HG03175 (cell line): ENCODE data around the gene RAMAC.
"Not testable (repeated sequence)": the region's sequence is repeated elsewhere in the genome, so short reads cannot be mapped to it uniquely, and the experiment has no call there.

Experiments
- ATAC-seq: cut with Tn5 transposase; IDR thresholded peaks from one replicate; pipeline ENCODE4 v1.9.1; 2021; ENCODE audit warnings: mild to moderate bottlenecking, moderate library complexity; ENCODE audit not compliant: unreplicated experiment

The RAMAC gene

DNA sequence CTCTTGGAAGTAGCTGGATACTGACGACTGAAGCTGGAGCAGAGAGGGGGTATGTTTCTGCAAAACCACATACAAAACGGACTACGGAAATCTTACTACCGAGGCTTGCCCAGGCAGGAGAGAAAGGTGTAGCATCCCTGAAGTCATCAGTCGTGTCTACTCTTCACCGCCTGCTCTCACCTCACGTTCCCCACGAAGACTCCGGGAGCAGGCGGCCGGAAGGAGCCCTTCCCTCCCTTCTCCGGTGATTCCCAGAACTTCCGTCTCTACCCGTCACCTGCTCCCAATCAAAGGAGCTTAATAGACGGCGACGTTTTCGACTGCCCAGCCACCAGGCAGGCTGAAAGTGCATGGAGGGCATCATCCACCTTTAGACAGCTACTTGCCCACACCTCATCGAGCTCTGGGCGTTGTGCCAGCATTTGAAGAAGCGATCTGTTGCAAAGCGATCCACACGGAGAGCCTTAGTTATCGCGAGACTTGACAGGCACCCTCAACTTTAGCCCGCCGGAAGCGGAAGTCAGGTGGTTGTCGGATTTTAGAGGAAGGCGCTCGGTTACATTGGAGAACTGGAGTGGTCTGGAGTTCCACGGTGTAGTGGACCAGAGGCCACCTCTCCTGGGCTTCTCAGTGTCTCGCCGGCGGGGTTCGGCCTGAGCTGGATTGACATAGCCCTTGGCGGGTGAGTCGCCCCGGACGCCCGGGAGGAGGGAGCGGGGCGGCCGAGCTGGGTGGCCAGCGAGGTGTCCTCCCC lies at the start of gene RAMAC:
Gene RAMAC, plus strand, starts transcription at position 523 of the 754 bp plus-strand sequence. CDS start 2,809 bp downstream, outside the sequence.
- peak; percentile 97 for ATAC-seq

DNA sequence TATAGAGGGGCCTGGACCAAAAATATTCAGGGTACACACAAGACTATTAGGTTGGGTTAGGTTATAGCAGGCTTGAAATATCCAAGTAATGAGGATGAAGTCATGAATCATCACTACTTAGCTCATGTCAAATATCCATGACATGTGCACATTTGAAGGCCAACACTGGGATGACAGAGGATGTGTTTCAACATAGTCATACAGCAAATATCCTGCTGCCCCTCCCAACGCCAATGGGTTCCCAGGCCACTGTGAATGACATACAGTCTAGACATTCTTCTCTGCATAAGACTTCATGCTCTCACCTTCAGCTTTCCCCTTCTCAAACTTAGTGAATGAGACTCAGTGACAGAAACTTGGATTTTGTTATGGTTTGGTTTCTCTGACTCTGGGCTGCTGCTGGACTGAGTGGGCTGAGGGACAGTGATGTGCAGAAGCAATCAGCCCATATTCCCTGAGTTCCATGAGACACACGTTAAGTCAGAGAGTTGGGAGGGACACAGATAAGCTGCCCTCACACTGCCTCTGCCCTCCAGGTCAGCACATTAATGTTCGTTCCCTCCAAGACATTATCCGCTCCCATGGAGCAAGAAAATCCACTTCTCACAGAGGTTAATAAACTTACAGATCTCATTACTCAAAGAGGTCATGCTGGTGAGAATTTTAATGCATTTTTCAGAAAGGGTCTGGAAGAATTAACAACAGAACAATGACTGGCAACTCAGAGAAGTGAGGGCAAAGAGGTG lies 48.9 kb upstream of the RAMAC start:
- no peak for ATAC-seq

DNA sequence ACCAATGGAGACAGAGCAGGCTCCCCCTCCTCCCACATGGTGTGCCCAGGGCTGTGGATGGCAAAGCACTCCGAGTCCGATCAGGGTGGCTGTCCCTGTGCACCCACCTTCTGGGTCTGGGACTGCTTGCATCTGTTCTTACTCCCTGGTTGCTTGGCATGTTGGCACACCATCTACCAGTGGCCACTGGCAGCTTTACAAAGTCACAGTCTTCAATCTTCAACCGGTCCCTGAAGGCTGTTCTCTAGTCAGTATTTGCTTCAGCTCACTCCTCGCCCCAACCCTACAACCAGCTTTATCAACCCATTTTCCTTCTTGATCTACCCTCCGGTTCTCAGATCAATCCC lies 48.3 kb upstream of the RAMAC start:
- ATAC-seq, result no peak

DNA sequence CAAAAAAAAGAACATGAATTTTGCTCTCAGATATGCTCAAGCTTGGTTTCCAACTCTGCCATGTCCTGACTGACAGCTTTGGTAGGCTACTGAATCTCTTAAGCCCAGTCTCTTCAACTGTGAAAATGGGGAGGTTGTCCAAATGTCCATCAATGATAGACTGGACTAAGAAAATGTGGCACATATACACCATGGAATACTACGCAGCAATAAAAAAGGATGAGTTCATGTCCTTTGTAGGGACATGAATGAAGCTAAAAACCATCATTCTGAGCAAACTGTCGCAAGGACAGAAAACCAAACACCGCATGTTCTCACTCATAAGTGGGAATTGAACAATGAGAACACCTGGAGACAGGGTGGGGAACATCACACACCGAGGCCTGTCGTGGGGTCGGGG lies 46.3 kb upstream of the RAMAC start:
- ATAC-seq, result not testable (repeated sequence)

DNA sequence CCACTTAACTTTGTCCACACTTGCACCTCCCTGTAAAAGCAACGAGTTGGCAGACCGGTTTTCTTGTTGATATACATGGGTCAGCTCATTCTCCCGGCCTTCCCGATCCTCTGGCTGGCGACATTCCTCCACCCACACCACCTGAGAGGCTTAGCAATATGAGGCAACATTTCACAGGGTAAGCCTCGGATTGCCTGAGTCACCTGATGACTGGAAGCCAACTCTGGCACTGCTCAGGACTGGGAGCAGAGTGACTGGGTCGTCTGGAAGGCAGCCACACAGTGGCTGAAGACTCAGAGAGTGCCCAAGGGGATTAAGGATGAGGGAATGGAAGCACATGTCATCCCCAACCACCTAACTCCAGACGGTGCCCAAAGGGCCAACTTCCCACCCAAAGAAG lies 43.3 kb upstream of the RAMAC start:
- no peak for ATAC-seq

DNA sequence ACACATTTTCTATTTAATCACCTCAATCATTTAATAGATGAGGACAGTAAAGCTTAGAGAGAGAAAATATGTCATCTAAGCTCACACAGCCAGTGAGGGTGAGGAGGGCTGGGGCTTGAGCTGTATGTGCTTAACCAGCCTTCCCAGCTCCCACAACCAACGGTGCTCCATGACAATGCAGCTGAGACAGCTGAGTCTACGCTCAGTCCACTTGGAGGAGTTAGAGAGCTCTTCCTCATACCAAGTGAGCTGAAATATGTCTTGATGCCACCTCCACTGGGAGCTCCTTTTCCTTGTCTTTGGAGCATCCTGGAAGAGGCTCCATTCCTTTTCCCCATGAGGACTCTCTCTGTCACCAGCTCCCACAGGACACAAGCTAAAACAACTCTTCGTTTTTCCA lies 42.8 kb upstream of the RAMAC start:
- ATAC-seq, result no peak

DNA sequence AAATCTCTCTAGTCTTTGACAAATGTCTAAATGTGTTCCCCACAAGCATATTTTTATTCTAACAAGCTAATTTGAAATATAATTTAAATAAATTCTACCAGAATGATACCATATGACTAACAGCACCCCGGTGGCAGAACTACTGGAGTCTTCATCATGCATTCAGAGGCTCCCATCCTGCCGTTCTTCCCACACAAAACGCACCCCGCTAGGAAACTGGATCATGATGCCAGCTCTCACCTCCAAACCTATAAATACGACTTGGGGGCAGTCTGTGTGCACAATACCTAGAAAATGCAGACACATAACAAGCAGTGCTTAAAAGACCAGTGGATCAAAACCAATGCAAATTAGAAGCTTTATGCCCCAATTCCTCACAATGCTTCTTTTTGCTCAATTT lies 42.0 kb upstream of the RAMAC start:
- ATAC-seq, result no peak

DNA sequence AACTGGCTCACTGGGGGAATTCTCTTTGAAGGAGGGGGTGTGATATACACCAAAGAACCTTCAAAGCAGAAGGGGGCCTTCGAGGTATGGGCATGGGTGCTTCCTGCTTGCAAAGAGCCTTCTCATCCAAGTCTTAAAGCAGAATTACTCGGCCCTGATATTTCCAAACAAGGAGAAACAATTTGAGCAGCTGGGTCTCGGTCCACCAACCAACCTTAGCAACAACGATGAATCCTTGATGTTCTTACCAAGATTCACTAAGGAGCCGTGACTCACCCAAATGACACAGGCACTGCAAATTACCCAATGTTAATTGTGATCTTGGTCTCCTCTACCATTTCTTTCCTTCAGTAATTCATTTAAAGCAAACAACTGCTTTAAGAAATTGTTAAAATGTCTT lies 41.2 kb upstream of the RAMAC start:
- ATAC-seq, result no peak

DNA sequence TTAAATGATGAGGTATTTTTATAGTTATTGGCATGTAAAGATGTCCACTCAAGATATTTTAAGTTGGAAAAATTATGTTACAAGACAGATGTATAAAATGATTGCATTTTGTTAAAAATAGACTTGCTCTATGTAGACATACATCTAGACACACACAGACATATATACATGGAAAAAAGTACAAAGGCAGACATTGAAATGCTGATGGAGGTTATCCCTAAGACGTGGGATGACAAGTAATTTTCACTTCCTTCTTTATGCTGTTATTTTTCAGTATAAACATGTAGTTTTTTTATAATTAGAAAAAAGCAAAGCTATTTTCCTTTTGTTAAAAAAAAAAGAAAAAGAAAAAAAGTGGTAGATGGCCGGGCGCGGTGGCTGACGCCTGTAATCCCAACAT lies 40.7 kb upstream of the RAMAC start:
- no peak for ATAC-seq

DNA sequence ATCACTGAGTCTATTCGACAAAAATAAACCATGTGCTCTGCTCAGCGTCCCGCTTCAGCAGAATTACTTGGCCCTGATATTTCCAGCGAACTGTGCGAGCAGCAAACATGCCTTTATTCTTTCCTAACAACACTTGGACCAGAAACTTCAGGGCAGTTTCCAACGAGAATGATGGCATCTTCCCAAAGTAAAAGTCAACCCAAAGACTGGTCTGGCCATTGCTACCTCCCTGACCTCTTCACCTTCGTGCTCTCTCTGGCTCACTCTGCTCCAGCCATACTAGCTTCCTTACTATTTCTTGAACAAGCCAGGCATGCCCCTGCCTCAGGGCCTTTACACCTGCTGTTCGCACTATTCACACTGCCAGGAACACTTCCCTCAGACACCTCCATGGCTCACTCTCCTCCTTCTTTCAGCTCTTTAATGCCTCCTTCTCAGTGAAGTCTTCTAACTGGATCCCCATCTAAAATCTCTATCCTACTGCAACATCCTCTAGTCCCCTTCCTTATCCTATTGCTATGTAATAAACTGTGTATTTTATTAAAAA lies 39.8 kb upstream of the RAMAC start:
- no peak for ATAC-seq

DNA sequence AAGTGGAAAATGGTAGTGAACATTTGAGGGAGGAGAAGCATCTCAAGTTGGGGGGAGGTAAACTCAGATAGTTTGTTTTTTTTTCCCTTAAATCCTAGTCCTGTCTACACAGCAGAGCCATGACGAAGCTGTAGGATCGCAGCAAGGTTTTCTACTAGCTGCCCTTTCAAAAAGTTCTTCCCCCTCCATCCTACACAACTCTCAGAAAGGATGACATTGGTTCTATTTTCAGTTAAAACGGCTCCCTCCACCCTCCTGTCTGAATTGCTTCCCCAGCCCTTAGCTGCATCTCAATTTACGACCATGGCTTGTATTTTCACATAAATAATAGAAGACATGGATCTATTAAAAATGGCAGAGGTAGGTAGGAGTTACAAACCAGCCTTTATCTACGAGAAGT lies 35.7 kb upstream of the RAMAC start:
- ATAC-seq, result no peak

DNA sequence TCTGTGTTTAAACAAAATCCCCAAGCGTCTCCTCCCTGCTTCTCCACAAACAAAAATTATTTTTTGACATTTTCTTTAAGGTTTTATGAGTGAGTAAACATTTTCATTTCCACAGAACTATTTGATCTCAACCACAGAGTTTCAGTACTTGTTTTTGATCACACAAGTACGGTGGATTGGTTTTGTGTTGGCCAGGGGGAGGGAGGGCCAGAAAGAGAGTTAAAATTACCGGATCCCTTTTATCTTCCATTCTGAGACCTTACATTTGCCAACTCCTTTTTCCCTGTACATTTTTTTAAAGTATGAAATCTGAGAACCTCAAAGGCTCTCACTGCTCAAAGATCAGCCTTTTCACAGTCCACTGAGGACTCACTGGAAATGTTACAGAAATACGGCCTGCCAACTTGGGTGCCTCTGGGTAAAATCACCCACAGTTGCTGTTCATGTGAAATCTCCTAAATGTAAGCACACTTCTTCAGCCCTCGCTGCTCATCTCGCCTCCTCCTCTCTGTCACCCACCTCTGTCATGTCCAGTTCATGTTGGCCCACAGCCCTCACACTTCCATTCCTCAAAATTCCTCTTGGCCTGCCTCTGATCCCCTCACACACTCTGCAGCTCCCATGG lies 35.2 kb upstream of the RAMAC start:
- ATAC-seq, result peak; percentile 58

DNA sequence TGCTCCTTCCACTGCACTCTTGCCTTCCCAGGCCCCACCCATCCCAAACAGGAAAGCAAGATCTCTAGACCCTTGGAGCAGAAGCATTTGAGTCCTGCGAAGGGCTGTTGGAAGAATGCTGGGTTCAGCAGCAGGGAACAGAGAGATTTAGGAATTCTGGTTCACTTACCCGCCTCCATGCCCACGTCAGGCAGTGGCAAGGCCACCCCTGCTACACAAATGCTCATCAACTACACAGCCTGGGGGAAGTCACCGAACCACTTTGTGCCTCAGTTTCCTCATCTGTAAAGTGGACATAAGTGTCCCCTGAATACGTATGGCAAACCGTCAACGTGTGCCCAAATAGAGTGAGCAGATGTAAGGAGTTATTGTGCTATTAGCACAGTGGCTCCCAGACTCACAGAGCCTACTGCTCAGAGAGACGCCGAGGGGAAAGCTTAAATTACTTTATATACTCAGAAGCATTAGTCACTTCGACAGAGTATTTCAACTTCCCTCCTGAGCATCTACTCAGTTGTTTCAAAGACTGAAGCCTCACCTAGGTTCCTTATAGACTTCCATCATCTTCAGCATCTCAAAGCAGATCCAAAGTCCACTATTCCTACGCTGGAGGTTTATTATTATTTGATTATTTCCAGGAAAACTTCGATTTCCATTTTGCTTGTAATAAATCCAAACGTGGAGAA lies 34.4 kb upstream of the RAMAC start:
- no peak for ATAC-seq

DNA sequence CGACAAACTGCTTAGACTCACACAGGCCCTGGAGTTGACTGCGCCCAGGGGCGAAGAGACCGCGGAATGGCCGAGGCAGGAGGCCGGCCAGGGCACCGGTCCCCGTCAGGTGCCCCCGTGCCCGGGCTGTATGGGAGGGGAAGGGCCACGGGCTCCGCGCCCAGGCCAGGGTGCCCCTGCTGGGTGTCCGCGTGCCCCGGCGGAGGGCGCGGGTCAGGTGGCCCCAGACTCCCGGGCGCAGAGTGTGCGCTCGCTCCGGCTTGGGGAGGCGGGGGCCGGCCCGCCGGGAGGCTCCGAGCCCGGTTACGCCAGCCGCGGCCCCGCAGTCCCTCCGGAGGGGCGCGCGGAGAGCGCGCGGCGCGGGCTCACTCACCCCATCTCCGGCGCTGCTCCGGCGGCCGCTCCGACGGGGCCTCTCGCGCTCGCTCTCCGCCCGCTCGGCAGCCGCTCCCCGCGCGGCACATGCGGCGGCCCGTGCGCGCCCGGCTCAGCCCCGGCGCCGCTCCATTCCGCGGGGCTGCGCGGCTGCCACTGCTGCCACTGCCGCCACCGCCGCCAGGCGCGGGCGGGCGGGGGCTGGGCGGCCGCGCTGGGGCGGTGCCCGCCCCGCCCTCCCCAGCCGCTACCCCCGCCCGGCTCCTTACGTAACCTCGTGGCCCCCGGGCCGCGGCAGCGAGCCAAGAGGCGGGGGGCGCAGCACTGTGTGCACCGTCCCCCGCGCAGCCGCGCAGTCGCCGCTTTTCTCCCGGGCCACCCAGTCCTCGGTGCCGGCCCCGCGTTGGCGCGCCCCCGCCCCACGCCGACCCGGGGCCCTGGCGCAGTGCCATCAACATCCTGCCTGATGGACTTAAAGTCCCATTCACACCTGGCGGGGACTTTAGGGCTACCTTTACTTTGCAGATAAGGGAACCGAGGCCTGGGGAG lies 33.6 kb upstream of the RAMAC start, which contains the start of gene HOMER2:
Gene HOMER2, minus strand, starts transcription at position 563 of the 924 bp plus-strand sequence. Its CDS starts 185 bp downstream, at position 378.
- ATAC-seq, result peak; percentile 43

DNA sequence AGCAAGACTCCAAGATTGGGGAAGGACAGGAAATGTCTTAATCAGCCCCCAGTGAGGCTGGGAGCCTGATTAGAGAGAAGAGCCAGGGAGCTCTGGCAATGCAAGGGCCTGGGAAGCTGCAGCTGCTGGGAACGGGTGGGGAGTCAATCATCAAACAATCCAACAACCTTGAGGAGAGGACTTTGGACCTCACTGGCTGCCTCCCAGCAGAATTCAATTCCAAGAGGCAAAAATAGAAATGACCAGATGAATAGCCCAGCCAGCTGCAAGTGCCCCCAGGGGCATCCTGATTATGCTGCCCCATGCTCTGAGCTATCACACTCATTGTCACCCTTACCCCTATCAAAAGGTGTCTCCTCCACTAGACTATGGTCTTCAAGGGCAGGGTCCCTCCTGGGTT lies 27.4 kb upstream of the RAMAC start:
- no peak for ATAC-seq

DNA sequence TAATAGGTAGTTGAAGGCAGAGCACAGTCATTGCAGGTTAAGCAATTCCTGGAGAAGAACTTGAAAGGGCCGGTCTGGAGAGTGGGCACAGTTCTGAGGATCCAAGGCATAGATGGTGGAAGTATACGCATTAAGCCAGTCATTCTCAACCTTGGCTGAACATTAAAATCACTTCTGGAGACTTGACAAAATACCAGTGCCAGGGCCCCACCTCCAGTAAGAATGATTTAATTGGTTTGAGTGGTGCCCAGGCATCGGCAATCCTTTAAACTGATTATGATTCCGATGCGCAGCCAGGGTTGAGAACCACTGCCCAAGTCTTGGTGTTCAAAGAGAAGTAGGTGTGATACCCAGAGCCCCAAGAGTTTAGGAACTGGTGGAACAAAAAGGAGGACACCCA lies 26.6 kb upstream of the RAMAC start:
- no peak for ATAC-seq

DNA sequence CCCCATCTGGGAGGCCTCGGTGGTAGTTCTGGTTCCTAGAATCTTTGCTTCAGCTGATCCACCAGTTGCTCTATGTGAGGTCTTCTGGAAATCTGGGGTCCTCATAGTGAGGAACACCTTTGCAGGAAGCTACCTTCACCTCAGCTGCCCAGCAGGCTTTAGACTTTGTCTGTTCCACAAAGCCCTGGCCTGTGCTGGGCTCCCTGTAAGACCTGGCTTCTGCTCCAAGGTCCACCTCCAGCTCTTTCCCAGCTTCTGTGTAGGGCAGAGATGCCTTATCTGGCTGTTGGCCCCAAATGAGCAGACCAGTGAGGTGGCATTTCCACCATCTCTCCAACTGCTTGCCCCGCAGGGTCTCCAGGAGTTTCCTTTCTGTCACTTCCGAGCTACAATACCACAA lies 25.2 kb upstream of the RAMAC start:
- ATAC-seq, result no peak

DNA sequence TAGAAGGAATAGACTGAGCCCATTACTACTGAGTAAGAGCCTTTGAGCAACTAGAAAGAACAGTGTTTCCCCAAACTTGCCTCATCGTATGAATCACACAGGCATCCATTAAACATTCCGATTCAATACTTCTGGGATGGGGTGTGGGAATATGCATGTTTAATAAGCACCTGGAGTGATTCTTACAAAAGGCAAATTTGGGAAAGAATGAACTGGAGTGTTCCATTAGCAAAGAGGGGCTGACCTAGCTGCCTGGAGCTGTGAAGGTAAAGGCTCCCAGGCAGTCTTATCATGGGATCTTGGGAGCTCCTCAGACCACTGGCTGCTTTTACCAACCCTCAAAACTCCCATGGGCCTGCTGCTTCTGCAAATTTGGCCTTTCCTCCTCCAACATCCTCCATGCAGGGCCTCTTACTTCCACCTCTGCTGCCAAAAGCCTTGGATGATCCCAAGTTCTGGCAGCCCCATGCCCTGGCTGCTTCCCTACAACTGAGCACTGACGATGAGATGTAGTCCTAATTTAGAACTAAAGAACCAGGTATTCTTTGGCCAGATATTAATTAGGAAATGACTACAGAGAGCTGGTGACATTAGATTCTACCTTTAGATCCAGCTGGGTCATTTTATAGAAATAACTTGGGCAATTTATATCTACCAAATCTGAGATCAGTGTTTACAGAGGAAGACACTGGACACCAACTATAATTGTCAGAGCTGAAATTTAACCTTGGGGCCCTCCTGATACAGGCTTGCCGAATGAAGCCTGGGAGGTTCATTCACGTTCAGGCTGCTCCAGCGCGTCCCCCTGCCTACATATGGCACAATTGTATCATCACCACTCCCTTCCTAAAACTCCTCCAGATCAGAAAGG lies 22.3 kb upstream of the RAMAC start:
- ATAC-seq, result no peak

DNA sequence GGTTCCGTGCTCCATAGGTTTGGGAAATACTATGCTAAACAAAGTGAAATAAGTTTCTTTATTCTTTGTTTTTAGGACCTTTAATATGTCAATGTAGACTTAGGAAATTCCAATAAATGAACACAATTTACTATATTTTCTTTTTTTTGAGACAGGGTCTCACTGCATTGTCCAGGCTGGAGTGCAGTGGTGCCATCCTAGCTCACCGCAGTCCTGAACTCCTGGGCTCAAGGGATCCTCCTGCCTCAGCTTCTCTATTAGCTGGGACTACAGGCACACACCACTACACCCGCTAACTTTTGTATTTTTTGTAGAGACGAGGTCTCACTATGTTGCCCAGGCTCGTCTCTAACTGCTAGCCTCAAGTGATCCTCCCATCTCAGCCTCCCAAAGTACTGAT lies 21.1 kb upstream of the RAMAC start:
- no peak for ATAC-seq
